HG03457 (cell line): ENCODE data around the gene FGR.

Experiments
- ATAC-seq: cut with Tn5 transposase; IDR thresholded peaks from one replicate; pipeline ENCODE4 v1.9.1; 2021; ENCODE audit warnings: moderate number of reproducible peaks; ENCODE audit not compliant: unreplicated experiment

Gene FGR

DNA sequence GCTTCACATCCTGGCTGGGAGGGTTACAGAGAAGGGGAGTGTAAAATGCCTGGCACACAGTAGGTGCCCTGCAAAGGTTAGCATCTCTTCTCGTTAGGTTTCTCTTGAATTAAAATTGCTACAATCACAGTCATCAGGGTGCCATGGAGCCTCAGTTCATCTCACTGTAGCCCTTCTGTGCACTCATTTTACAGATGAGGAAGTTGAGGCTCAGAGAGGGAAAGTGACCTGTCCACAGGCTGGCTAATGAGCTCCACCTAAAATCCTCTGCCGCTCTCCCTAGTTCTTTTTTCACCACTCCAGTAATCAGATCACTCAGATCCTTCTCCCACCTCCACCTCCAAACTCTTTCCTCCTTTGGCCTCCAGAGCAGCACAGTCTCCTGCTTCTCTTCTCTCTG, 17.6 kb downstream of the FGR start:
- ATAC-seq, result no peak

DNA sequence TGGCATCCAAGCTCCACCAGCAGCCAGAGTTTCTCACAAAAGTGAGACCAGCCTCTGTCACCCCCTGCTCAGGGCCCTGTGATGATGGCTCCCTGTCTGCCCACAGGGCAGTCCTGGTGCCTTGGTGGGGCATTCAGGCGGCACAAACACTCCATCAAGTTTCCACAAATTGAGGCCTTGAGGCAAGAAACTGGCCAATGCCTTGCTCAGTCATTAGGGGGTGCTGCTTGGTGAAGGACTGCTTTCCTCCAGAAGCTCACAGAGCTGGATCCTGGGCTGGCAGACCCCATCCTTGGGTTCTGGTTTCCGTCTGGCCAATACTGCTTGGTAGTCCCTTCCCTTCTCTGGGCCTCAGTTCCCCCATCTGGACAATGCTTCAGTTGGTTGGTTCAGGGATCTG, 18.5 kb downstream of the FGR start:
- ATAC-seq, result no peak

DNA sequence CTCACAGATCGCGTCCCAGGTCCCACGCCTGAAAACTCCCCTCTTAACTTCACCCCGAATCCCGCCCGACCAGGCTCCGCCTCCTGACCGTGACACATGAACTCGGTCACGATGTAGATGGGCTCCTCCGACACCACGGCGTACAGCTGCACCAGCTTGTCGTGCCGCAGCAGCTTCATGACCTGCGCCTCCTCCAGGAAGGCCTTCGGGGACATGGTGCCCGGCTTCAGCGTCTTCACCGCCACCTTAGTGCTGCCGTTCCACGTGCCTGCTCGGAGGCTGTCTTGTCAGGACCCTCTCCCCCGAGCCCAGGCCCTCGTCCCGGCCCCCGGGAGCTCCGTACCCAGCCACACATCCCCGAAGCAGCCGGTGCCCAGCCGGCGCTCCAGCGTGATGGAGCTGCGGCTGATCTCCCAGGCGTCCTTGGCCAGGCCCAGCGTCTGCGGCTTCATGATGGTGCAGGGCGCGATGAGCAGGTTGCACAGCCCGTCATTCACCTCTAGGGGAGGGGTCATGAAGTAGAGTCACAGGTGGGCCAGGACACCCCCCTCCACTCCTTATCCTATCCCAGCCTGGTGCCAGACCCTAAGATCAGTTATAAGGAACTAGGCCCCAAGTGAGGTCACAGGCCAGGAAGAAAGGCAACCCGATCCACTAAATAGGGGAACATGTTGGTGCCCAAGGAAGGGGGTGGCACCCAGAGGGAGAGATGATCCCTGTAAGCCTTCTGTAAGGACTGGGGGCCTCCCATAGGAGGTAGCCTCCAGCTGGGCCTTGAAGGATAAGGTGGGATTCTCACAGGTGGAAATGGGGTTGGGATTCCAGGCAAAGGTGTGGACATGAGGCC, 19.4 kb downstream of the FGR start:
- ATAC-seq, result no peak

DNA sequence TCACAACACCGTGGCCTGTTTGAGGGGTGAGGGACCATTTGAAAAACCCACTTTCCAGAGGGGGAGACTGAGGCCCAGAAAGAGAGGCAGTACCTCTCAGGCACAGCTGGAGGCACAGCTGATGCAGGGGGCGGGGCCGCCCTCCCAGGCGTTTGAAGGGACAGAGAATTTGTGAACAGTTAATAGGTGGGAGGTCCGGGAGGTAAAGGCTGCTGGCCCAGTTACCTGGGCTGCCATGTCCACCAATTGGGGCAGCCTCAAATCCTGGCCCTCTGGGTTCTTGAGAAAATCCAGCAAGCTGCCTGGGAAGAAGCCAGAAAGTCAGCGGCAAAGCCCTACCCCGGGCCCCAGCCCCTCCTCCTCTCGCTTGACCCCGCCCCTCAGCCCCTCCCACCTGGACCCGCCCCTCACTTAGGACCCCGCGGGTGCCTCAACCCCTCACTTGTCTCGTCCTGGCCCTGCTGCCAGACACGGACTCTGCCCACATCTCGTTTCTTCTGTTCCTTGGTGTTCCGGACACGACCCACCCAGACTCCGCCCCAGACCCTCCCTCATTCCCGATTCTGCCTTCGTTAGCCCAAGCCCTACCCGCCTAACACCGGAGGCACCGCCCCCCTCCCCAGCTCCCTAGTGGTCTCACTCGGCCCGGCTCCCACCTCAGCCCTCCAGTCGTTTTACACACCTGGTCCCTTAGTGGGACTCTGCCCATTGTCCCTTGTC, 20.2 kb downstream of the FGR start:
- no peak for ATAC-seq

DNA sequence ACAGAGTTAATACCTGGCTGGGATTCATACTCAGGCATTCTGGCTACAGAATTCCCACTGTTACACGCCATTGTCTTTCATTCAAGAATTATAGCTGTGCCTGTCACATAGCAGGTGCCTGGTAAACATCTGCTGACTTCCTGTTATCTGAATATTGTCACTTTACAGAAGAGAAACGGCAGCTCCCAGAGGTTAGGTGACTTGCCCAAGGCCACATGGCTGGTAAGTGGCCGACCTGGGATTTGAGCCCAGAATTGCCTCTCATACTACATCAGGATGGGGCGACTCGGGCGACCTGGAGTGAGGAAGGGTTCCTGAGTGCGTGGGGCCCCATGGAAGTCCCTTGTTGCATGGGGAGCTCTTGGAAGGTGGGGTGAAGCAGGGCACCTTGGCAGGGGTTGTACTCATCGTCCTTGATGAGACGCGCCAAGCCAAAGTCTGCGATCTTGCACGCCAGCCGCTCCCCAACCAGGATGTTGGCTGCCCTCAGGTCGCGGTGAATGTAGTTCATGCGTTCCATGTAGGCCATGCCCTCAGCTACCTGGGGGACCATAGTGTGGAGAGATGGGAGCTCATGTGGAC, 20.9 kb downstream of the FGR start:
- ATAC-seq, result no peak

DNA sequence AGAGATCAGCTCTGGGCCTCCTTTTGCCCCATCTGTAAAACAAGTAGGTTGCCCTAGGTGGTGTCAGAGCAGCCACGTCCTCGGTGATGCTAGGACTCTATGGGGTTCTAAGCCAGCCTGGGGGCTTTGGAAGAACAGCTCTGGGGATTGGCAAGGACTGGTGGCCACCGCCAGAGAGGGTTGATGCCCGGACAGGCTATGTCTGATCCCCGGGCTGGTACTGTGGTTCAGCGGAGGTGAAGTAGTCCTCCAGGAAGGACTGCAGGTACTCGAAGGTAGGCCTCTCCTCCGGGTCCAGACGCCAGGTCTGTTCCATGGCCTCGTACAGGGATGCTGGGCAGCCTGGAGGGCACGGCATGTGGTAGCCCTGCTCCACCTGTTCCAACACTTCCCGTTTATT, 22.3 kb downstream of the FGR start:
- ATAC-seq, result no peak

DNA sequence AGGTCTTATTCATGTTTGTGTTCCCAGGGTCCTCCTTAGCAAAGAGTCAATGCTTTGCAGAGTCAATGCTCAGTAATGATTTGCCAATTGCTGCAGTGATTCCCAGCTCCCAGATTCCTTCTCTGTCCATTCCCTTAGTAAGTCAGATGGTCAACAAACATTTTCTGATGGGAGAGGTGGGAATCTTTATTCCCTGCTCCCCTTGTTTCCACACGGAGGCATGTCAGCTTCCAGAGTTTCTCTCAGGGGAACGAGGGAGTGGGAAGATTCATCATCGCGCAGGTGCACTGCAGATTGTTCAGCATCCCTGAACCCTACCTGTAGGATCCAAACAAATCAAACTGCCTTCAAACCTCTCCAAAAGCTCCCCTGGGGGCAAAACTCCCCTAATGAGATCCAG, 23.5 kb downstream of the FGR start:
- ATAC-seq, result no peak

DNA sequence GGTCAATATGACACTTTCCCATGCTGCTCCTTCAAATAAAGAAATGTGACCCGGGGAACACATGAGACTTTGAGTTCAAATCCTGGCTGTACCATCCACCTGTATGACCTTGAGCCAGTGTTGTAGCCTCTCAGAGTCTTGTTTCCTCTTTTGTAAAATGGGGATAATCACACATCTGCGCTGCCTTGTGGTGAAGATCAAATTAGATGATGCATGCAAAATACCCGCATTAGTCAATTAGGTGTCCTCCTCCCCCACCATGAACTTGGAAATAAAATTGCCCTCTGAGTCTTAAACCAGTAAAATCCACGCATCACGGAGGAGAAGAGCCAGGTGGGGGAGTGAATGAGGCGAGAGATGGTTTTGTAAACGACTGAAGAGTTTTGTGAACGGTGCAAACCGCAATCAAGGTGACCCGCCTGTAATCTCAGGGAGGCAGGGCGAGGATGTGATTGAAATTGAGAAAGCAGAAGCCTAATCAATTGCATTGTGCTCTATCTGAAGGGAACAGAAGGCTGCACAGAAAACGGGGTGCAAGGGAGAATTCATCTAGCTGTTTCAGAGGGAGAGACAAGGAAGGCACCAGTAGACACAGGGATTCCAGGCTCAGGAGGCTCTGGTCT, 25.3 kb downstream of the FGR start:
- ATAC-seq, result no peak

DNA sequence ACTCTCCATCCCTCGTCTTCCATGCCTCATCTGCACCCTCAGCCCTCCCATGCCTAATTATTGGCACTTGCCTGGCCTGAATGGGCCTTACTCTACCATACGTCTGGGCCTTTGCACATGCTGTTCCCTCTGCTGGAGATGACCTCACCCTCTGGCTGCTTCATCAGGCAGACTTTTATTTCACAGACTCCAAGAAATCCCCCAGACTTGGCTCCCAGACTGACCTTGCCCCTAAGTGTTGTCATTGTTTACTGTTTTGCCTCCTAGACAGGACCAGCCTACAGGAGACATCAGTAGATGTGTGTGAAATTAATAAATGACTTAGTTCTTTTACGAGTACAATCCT, 25.8 kb downstream of the FGR start:
- no peak for ATAC-seq

DNA sequence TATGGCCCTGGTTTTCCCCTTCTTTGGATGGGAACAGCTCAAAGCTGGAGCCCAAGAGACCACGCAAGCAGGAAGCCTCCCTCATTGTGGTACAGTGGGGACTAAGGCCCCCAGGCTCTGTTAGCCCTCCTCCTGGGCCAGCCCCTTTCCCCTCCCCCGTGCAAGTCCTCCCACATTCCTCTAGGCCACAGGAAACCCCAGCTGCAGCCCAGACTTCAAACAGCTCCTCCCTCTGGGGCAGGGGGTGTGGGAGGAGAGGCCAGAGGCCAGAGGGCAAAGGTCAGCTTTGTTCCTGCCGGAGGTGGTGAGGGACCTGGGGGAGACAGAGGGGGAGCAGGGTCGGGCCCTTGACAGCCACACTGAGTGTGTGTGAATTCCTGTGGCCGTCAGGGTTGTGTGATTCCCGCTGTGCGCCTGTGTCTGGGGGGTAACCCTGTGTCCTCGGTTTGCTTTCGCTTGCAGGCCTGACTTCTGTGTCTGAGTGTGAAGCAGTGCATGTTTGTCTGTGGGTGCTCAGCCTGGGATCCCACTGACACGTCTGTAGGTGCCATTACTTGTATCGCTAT, 27.7 kb downstream of the FGR start:
- ATAC-seq, result no peak

DNA sequence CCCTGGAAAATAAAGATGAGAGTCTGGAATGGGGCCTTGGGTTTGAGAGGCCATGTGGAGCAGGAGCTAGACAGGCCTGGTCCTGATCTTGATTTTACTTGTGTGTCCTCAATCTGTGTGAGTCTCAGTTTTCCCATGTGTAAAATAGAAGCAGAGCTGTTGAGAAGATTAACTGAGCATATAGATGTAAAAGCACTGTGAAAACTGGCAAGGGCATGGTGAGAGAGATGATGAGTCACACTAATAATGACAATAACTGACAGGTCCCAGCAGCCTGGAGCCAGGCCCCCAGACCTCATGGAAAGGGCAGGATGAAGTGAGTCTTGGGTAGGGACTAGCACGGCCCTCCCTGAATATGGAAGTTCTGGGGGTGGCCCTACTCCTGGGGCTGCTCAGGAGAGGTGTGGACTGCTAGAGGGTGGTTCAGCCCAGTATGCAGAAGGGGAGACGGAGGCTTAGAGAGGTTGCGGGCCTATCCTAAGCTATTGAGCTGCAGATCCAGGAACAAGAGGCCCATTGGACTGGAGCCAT, 28.2 kb downstream of the FGR start:
- ATAC-seq, result no peak

DNA sequence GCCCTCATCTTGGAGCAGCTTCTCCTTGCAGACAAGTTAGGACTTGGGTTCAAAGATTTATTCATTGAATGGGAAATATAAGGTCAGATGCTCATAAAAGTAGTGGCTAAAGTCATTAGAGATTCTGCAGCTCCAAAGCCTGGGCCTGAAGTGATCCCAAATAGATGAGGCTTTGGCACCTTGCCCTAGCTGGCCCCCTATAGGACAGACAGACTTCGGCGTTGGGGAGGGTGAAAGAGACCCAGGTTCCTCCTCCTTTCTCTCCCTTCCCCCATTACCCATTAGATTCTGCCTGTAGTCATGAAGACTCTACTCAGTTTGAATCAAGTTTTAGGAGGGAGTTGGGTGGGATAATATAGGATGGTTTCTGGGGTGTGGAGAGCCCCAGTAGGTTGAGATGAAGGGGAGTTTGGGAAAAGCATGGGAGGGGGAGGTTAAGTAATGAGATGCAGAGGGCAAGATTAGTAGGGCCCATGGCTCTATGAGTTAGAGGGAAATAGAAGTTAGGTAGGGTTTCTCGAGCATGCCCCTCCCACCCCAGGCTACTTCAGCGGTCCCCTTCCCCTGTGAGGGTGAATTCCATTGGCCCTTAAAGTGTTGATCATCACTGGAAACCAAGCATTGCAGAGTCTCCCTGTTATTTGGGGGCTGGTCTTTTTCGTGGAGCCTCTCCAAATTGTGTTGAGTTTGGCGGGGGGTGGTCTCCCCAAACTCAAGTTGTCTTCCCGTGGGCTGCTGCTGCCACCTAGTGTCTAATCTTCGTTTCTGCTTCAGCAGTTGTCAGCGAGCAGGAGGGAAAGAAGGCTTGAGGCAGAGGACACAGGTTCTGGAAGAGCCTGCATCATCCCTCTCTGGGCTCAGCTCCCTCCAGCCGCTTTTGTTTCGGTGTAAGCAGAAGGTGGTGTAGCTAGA, 28.9 kb downstream of the FGR start:
- ATAC-seq, result no peak

DNA sequence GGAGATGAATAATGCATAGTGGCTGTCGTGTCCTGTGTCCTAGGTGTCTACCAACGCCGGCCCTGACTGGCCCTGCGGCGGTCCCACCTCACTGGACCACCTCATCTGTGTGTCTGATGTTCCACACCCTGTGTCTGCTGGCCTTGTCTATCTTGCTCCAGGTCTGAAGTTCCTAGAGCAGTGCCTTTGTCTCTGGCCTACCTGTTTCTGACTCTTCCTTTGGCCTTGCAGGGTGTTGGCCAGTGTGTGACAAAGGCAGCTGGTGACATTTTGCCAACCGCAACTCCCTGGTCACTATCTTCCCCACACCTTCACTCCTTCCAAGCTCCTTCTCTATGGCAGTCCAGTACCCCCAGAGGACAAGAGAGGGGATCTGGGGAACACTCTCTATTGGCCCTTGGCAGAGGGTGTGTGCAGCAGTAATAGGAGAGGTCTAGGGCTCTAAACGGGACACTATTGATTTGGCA, 29.7 kb downstream of the FGR start:
- no peak for ATAC-seq

DNA sequence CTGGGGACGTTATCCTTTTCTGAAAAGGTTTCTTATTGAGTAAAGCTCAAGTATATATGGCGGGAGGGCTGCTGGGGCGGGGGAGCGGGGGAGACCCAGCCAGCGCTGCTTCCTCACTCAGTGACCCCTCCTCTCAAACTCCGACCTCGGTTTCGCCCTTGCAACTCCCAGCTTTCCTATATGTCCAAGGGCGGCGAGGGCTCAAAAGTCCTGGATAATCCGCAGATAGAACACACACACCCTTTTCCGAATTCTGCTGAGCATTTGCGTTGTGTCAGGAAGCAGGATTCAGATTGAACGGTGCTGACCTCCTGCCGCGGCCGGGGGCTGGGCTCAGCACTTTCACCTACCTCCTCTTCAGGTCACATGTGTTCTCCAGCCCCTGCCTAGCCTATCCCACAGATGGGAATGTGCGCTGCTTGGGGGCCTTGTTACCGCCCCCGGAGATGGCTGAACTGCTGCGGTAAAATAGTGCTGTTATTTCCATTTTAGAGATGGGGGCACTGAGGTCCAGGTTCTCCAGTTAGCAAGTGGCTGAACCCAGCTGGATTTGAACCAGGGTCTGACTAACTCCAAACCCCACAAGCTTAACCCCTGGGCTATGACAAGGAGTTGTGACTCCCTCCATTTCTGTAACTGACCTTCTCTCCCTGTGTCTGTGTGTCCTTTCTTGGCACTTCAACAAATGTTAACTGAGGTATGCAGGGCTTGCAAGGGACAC, 30.2 kb downstream of the FGR start:
- no peak for ATAC-seq

DNA sequence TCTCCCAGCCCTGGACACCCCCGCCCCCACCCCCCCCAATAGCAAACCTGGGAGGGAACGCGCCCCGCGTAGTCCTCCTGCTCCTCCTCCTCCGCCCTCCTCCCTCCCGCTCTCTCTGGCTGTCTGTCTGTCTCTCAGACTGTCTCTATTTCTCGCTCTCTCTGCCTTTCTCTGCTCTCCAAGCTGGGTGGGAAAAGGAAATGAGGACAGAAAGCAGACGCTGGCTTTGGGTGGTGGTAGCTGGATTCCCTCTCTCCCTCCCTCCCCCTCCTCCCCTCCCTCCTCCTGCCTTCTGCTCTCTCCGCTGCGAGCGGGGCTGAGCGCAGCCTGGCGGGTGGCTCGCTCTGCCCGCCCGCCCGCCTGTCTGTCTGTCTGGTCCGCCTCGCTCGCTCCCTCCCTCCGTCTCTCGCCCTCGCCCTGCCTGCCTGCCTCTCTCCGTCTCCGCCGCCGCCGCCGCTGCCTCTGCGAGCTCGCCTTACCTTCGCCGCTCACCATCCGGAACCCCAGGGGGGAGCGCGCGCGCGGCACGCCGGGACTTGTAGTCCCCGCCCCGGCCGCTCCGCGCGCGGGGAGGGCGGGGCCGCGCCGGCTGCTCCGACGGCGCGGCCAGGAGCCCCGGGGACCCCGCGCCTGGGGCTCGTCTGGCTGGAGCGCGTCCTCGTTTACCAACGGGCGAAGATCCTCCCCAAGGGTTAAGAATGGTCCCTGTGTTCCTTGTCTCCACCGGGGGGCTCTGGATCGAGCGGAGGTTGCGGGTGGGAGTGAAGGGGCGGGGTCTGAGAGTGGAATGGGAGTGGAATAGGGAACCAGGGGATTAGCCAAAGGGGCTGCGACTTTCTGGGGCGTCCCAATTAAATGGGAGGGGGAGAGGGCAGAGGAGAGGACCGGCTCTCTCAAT, 31.1 kb downstream of the FGR start, which contains the start of gene AHDC1:
Gene AHDC1 (minus strand): TSS at position 464 of the 898 bp plus-strand sequence. CDS start 52,029 bp downstream, outside the sequence.
- ATAC-seq, result no peak

DNA sequence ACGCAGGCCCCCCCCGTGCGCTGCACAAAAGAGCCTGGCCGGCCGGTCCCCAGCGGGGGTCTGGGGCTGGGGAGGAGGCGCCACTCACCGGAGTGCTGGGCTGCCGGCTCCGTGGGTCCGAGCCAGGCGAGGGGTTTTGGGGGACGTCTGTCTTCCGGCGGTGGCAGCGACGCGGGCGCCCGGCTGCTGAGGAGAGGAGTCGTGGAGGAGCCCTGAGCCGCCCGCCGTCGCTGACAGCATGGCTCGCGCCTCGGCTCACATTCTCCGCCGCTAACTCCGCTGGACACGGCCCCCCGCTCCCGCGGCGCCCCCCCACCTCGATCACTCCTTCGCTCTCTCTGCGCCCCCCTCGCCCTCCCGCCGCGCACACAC, 31.7 kb downstream of the FGR start:
- no peak for ATAC-seq

DNA sequence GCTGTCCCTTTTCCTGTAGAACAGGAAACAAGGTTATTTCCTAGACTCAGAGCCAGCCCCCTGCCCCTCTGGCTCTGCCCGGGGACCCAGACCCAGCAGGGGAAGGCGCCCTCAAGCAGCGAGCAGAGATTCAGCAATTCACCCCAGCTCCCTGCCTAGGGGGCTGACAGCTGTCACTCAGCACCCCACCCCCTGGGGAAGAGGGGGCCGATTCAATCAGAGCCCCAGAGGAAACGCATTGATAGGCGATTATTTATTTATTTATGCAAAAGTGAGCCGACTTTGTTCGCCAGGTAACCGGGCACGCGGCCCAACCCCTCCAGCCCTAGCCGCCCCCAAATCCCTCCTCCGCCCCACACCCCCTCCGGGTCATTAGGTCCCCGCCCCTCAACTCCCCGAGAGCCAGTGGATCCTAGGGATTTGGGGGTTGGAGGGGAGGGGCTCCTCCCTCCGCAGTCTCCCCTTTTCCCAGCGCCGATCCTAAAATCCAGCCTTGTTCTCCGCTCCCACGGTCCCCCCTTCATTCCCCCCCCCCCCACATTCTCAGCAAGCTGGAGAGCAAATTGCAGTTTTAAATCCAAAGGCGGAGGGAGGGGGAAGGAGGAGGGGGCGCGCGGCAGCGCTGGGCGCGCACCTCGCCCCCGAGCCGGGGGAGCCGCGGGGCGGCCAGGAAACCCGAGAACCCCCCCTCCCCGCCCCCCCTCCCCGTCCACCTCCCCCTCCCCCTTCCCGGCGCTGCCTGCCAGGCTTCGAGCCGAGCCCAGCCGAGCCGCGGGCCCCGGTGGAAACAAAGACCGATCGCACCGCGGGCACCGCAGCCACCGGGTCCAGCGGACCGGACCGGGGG, 32.3 kb downstream of the FGR start:
- no peak for ATAC-seq
